Stimulated activated naive CD4-positive, alpha-beta T cell treated with Interleukin-2 at 50 U/mL for 16 hours (primary cell): ENCODE data around the gene CIRBP.
A peak's percentile ranks its signal among the peaks of the same experiment; 100 is the strongest.

ENCODE experiments used
- DNase-seq: peaks from one replicate; lab custom pipeline; 2025; lab: John Stamatoyannopoulos, UW

CIRBP gene

GRCh38 chr19:1230783-1231489 lies 38.2 kb upstream of the CIRBP start:
- no peak for DNase-seq

- DNase-seq, result no peak
These were observed 37.1 kb upstream of the CIRBP start for GRCh38 chr19:1231729-1232637.

GRCh38 chr19:1232652-1233072 lies 36.5 kb upstream of the CIRBP start:
- no peak for DNase-seq

GRCh38 chr19:1233115-1233667 lies 35.9 kb upstream of the CIRBP start:
- DNase-seq, result no peak

GRCh38 chr19:1234051-1234954 lies 34.8 kb upstream of the CIRBP start:
- DNase-seq, result no peak

GRCh38 chr19:1234955-1235380 lies 34.2 kb upstream of the CIRBP start:
- DNase-seq, result no peak

GRCh38 chr19:1235625-1236538 lies 33.2 kb upstream of the CIRBP start:
- no peak for DNase-seq

GRCh38 chr19:1236576-1236975 lies 32.6 kb upstream of the CIRBP start:
- no peak for DNase-seq

- DNase-seq, result no peak
These were observed 32.0 kb upstream of the CIRBP start for GRCh38 chr19:1237027-1237659.

- peak; percentile 30 for DNase-seq
These were observed 31.3 kb upstream of the CIRBP start, which contains the start of gene CBARP for GRCh38 chr19:1237754-1238368. TSS of gene CBARP (minus strand) at chr19:1238005. CDS start at chr19:1236100, 1,905 bp downstream.

GRCh38 chr19:1238369-1239303 lies 30.5 kb upstream of the CIRBP start:
- DNase-seq, result no peak

- no peak for DNase-seq
These were observed 29.7 kb upstream of the CIRBP start for GRCh38 chr19:1239420-1239795.

- DNase-seq, result peak; percentile 88
These were observed 29.1 kb upstream of the CIRBP start for GRCh38 chr19:1239796-1240737.

GRCh38 chr19:1240925-1241324 lies 28.2 kb upstream of the CIRBP start:
- no peak for DNase-seq

- peak; percentile 88 for DNase-seq
These were observed 27.6 kb upstream of the CIRBP start, which contains the start of gene ATP5F1D for GRCh38 chr19:1241417-1242095. TSS of gene ATP5F1D (plus strand) at chr19:1241751. CDS start at chr19:1241851, 100 bp downstream.
